ENCODE data around the gene ABCD3.
"Not testable (repeated sequence)": the region's sequence is repeated elsewhere in the genome, so short reads cannot be mapped to it uniquely, and the experiment has no call there.

The ABCD3 gene

GRCh38 chr1:94417978-94418663 is at the start of gene ABCD3:
Gene ABCD3, plus strand, starts transcription at chr1:94418389. Its CDS starts 90 bp downstream, at chr1:94418479.
- DNase-seq = peak; percentile 96

GRCh38 chr1:94372771-94373170 is 45.4 kb upstream of the ABCD3 start:
- not testable (repeated sequence) for DNase-seq

- not testable (repeated sequence) for DNase-seq
Observed at GRCh38 chr1:94373311-94373710, 44.9 kb upstream of the ABCD3 start.

GRCh38 chr1:94375666-94376065 is 42.5 kb upstream of the ABCD3 start:
- not testable (repeated sequence) for DNase-seq

GRCh38 chr1:94378493-94378892 is 39.7 kb upstream of the ABCD3 start:
- DNase-seq = not testable (repeated sequence)

DNA sequence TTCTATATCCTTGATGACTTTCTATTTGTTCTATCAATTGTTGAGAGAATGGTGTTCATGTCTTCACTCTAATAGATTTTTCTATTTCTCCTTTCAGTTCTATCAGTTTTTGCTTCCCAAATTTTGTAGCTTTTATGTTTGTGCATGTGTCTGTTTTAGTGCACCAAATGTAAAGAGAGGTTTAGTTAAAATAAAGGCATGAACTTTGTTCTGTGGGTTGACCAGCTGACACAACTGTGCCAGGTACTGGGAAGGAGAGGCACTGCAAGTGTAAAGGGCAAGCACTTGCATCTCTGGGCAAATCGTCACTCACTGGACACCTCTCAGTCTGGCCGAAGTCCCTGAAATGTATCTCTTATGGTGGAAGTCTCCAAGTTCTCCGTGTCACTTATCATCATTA is 38.6 kb upstream of the ABCD3 start:
- DNase-seq = no peak

DNA sequence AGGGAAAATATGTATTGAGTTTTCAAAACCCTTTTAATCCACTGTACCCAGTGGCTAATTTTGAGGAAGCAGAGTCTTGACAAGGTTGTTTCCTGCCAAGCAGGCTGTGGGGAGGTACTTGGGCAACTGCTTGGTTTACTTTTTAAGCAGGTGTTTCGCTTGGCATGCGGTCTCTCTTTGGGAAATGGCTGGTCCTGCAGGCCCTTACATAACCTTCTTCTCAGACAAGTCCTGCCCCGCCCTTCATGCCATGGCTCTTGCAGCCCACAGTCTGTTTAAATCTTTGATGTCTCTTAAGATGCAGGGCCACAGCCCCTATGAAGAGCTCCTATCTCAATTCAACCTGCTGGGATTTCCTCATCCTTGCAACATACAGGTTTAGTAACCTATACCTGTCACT is 36.0 kb upstream of the ABCD3 start:
- peak; percentile 36 for DNase-seq

DNA sequence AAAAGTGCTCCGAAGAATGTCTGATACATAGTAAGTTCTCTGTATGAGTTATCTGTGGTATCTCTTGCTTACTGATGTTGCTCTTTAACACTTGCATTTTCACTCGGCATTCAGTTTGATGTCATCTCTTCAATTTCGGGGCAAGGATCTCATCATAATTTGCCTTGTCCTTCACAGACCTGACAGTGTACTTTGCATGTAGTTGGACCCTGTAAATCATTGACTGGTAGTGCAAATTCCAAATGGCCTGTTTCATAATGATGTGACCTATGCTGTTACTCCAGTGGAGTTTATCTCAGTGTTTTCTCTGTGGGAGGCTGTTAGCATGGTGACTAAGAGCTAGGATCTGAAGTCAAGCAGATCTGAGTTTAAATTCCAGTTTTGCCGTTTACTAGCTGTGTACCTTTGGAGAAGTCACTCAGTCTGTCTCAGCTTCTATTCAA is 34.2 kb upstream of the ABCD3 start:
- no peak for DNase-seq

GRCh38 chr1:94384485-94385265 is 33.5 kb upstream of the ABCD3 start:
- DNase-seq = peak; percentile 31

DNA sequence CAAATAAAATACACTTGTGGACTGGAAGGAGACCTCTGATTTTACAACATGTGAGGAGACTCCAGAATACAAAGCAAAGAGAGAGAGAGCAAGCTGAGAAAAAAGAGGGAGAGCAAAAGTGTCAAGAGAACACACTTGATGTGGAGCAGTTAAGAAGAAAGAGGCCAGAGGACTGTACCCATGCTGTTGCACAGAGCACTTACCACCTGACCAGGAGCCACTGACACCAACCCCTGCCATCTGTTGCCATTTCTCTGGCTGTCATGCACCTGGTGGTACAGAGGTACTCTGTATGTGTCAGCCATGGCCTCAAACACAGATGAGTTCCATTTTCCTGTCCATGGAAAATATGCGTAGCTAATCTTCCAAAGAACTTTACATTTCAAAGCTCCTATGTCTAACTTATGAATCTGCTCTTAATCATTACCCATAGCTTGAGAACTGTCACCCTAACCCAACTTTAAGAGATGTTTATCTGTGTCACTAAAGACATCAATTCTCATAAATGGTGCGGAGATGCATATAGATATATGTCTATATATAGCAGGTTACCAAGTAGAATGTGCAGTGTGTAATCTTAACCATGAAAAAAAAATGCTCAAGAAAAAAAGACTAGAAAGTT is 32.8 kb upstream of the ABCD3 start:
- DNase-seq = no peak

DNA sequence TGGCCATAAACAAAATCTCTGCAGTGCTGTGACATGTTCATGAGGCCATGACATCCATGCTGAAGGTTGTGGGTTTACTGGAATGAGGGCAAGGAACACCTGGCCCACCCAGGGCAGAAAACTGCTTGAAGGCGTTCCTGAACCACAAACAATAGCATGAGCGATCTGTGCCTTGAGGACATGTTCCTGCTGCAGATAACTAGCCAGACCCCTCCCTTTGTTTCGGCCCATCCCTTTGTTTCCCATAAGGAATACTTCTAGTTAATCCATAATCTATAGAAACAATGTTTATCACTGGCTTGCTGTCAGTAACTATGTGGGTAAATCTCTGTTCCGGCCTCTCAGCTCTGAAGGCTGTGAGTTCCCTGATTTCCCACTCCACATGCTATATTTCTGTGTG is 28.9 kb upstream of the ABCD3 start:
- no peak for DNase-seq

GRCh38 chr1:94394247-94394646 is 23.9 kb upstream of the ABCD3 start:
- no peak for DNase-seq

- DNase-seq = no peak
Observed at GRCh38 chr1:94395231-94395630, 23.0 kb upstream of the ABCD3 start.

GRCh38 chr1:94395748-94396309 is 22.4 kb upstream of the ABCD3 start:
- no peak for DNase-seq

DNA sequence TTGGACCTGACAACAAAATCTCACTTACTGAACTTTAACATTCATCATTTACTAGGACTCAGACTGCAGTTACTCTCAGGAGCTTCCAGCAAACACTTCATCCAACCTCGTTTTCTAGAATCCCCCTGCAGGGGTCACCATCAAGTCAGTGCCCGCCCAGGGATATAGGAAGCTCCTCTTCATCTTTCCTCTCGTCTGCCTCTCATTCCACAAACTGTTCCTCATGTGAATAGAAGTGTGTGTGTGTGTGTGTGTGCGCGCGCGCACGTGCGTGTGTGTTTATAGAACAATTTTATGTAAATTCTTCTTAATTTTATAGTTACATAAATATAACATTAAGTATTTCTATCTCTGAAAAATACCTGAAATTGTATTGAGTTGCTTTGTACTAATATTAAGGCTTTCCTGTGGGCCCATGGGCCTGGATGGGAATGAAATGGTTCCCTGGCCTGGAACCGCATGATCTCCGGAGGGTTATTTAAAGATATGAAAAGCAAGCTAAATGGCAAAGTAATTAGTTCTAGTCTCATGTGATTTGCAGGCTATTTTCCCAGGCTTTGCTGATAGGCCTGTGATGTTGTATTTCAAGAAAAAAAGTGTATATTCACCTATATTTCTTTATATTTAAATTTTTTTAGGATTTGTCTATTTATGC is 21.7 kb upstream of the ABCD3 start:
- no peak for DNase-seq

- no peak for DNase-seq
Observed at GRCh38 chr1:94398356-94398755, 19.8 kb upstream of the ABCD3 start.

DNA sequence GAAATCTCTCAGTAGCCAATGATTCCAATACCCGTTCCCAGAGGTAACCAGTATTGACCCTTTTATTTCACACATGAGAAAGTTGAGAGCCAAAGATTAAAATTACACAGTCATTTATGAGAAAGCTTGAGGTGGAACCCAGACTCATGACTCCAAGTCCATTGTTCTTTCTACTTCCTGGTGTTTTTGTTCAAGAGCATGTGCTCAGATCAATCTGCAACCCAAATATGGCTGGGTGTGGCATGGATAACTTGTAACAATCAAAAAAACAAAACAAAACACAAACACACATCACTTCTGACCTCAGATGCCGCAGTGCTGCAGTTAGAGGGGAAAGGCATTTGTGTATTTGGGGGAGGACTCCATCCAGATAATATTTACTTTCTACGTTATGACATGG is 18.7 kb upstream of the ABCD3 start:
- DNase-seq = no peak

DNA sequence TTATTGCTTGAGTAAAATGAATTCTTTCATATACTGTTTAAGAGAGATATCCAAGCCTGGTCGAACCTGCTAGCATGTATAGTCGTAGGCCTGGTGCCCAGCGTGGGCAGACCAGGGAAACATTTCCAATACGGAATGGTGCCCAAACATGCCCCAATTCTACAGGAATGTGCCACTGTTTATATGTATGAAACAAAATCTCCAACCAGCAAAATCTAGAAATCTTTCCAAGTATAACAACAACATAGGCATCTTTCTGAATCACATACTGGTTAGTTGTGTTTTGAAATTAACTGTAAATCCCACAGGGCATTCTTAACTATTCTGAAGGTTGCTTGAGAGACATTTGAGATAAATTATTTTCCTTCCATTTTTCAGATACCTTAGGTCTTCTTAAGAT is 17.0 kb upstream of the ABCD3 start:
- no peak for DNase-seq

DNA sequence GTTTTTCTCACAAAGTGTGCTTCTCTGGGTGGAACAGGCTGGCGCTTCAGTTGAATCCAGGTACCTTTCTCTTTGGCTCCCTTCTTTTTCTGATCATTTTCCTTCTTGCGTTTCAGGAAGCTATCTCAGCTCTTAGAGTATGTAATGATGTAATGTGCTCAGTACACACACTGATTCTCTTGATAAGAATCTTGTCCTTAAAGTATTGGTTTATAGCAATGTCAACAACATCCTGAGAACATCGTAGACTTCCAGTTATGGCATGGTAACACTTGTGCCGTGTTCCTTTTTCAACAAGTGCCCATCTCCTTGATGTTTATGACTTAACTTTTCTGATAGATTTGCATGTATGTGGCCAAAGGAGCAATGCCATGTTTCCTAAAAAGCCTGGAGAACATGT is 11.7 kb upstream of the ABCD3 start:
- DNase-seq = no peak

GRCh38 chr1:94408104-94408830 is 9.9 kb upstream of the ABCD3 start:
- DNase-seq = no peak

- no peak for DNase-seq
Observed at GRCh38 chr1:94411237-94411636, 7.0 kb upstream of the ABCD3 start.

DNA sequence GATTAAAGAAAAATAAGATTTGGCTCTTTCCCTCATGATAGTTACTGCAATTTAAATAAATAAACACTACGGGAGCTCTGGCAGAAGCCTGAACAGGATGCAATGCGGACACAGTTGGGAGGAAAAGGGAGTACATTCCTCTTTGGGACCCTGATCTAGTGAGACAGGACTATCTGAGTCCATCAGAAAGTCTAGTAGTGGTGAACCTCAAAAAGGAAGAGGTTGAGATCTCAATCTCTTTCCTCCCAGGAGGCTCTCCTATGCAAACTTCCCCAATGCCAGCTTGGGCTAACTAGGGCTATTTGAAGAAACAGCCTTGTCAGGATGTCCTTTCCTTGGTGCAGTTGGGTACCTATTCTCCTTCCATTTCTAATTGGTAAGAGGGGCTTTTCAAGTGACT is 4.9 kb upstream of the ABCD3 start:
- peak; percentile 13 for DNase-seq
